Ovary (tissue), 9 donors: Measurements from ENCODE around the gene MINDY3. TPM values are rescaled to one million over a fixed set of nuclear protein-coding genes. Genes with fewer than 3 reads are reported as not detected.

Experiments
- DNase-seq, 5 donors: peaks; one replicate each; pipeline ENCODE4 v3.0.0-alpha.2; 2019 to 2020
- H3K27ac ChIP-seq, 2 donors: fragments of 200-600 bp; one replicate each; pipeline versions ENCODE4 v1.5.1 to v1.8.0; 2019 to 2022
- H3K27me3 ChIP-seq: fragments of 200-600 bp; one replicate; pipeline ENCODE4 v1.8.0; 2022
- H3K36me3 ChIP-seq: fragments of 200-600 bp; sonication (generic); one replicate; pipeline ENCODE4 v1.5.1; 2019
- H3K4me1 ChIP-seq: one replicate; pipeline ENCODE4 v1.8.1; 2013; ENCODE audit warnings: mild to moderate bottlenecking, moderate library complexity; ENCODE audit not compliant: insufficient read depth
- H3K4me3 ChIP-seq: fragments of 200-600 bp; sonication (generic); one replicate; pipeline ENCODE4 v1.5.1; 2017
- H3K9me3 ChIP-seq, 2 donors: fragments of 200-600 bp in 1 of 2; sonication (generic) in 1 of 2; one replicate each; pipeline versions ENCODE4 v1.5.1 to v1.8.1; 2013 to 2019; ENCODE audit warnings: mild to moderate bottlenecking in 1 of 2, moderate library complexity in 1 of 2
- EP300 ChIP-seq: sonication (generic); formaldehyde crosslinking; IDR thresholded peaks from one replicate; pipeline ENCODE4 v1.6.1; 2017; ENCODE audit warnings: antibody characterized with exemption
- POLR2A ChIP-seq: fragments of 450-650 bp; IDR thresholded peaks from one replicate; pipeline ENCODE4 v1.6.1; 2017; ENCODE audit warnings: antibody characterized with exemption, mild to moderate bottlenecking, moderate library complexity
- WGBS, 3 donors: extraction: QIAGEN DNeasy Blood & Tissue Kit in 1 of 3; methylation state at CpG; one replicate each; pipeline versions ENCODE4 v1.1.5 to v1.1.7; 2013 to 2017; 5-methylcytosine and 5-hydroxymethylcytosine counted together
- intact Hi-C, 4 donors: fragments of 100-400 bp; cut with DNase I; formaldehyde crosslinking; loops; one replicate each; pipeline versions ENCODE4 v1.11.0 to v1.15.1; 2022 to 2023
- polyA plus RNA-seq, 2 donors: library from polyadenylated mRNA; stranded (reverse); fragments of 200-250 nt in 1 of 2; fragments of 350-450 nt in 1 of 2; fragmentation: Illumina TruSeq in 1 of 2; extraction: RNeasy Lipid Tissue Mini Kit (QIAGEN cat#74804) in 1 of 2; gene quantifications; one replicate each; pipeline ENCODE4 v1.2.3, GENCODE V29; 2013 to 2014
- total RNA-seq, 7 donors: library from RNA; depleted of rRNA in 2 of 7; stranded (reverse); fragments of >200 nt in 2 of 7; fragmentation: NEBNext Ultra II Directional in 3 of 7; extraction: Animal tissue kit (Norgen Biotek cat#: 25700) in 3 of 7; gene quantifications; one replicate each; pipeline versions ENCODE4 v1.1.0 to v1.2.4, GENCODE V29; 2016 to 2023
- TF ChIP-seq, protein P1 (sequence below), 3 donors: fragments of 450-650 bp in 2 of 3; fragments of 200-600 bp in 1 of 3; IDR thresholded peaks; one replicate each; pipeline versions ENCODE4 v1.5.1 to v1.8.0; 2016 to 2022; ENCODE audit warnings: antibody characterized with exemption in 3 of 3, mild to moderate bottlenecking in 1 of 3
- donor health status: DM: no; HTN: no; CAD: no; lungs with moderate emphysema.
- donor health status: DM: no; HTN: no; CAD: no.
- donor health status: Bipolar disorder and iron deficiency.
- donor health status: DM: yes; HTN: yes; CAD: no.
- donor health status: DM: no; HTN: no; CAD: no.
- donor health status: DM: yes; HTN: yes; CAD: no.

MINDY3 gene
- total and polyA plus RNA-seq, 9 donors, result 15.7 to 43.3 (median 31.6) TPM

DNA sequence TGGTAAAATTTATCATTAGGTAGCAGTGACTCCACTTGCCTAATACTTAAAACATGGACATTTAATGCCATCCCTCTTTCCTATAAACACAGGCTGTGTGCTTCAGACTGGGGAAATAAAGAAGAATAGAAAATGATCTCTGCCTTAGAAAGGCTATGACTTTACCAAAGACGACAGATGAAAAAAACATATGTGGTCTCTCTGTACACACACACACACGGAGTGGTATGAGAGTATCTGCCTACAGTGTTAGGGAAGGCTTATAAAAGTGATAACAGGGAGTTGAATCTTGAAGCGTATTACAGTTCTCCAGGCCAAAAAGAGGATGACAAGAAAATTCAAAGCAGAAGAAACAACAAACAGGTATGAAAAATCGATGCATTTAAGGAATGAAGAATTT, 38.2 kb downstream of the MINDY3 start:
- DNase-seq, result no peak
- Histone ChIP-seq H3K27ac (no peak overlapping the region), H3K36me3 (no peaks in the 10 kb centered on the region), H3K27me3 (no peaks in the 10 kb centered on the region), H3K4me1 (no peaks in the 10 kb centered on the region), H3K9me3 (no peaks in the 10 kb centered on the region), H3K4me3 (no peak overlapping the region)
- WGBS, 3 donors, result 65 to 71% (median 68%) methylated on average over 4 of the region's 4 CpGs
- intact Hi-C loops, result loop anchor here in 3 of 4 donors (10.0 kb wide), 2 partner anchors 97 to 387 kb away; no protein-coding TSS in a partner anchor
- TF ChIP-seq POLR2A (no peak), EP300 (no peak)
- TF ChIP-seq, protein P1, sequence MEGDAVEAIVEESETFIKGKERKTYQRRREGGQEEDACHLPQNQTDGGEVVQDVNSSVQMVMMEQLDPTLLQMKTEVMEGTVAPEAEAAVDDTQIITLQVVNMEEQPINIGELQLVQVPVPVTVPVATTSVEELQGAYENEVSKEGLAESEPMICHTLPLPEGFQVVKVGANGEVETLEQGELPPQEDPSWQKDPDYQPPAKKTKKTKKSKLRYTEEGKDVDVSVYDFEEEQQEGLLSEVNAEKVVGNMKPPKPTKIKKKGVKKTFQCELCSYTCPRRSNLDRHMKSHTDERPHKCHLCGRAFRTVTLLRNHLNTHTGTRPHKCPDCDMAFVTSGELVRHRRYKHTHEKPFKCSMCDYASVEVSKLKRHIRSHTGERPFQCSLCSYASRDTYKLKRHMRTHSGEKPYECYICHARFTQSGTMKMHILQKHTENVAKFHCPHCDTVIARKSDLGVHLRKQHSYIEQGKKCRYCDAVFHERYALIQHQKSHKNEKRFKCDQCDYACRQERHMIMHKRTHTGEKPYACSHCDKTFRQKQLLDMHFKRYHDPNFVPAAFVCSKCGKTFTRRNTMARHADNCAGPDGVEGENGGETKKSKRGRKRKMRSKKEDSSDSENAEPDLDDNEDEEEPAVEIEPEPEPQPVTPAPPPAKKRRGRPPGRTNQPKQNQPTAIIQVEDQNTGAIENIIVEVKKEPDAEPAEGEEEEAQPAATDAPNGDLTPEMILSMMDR (IDR thresholded peaks at IDR 0.05), result no peak

GRCh38 chr10:15821046-15821683, 39.1 kb downstream of the MINDY3 start:
- Histone ChIP-seq H3K4me3 (no peak overlapping the region), H3K36me3 (no peaks in the 10 kb centered on the region), H3K27me3 (no peaks in the 10 kb centered on the region), H3K4me1 (no peaks in the 10 kb centered on the region), H3K27ac (no peak overlapping the region), H3K9me3 (no peaks in the 10 kb centered on the region)
- DNase-seq, result no peak
- TF ChIP-seq EP300 (no peak), POLR2A (no peak)
- TF ChIP-seq, protein P1 (IDR thresholded peaks at IDR 0.05), result no peak
- intact Hi-C loops, result loop anchor here in 3 of 4 donors (10.0 kb wide), 2 partner anchors 96 to 386 kb away; no protein-coding TSS in a partner anchor
- 85 to 94% (median 89%) methylated on average over 3 of the region's 3 CpGs for WGBS, 3 donors

- WGBS, 3 donors, result 13 to 32% (median 14%) methylated on average over 3 of the region's 3 CpGs
- H3K36me3 ChIP-seq, result no peaks in the 10 kb centered on the region
- no peaks in the 10 kb centered on the region for H3K9me3 ChIP-seq
- H3K27me3 ChIP-seq, result no peaks in the 10 kb centered on the region
- DNase-seq, result no peak
- no peaks in the 10 kb centered on the region for H3K4me1 ChIP-seq
- no peak for TF ChIP-seq EP300
- TF ChIP-seq, protein P1 (IDR thresholded peaks at IDR 0.05), result no peak
- TF ChIP-seq POLR2A, result no peak
- no peak overlapping the region for H3K4me3 ChIP-seq
- H3K27ac ChIP-seq, result no peak overlapping the region
- intact Hi-C loops, result no loop called here
Observed at GRCh38 chr10:15817409-15818046, 42.8 kb downstream of the MINDY3 start.

DNA sequence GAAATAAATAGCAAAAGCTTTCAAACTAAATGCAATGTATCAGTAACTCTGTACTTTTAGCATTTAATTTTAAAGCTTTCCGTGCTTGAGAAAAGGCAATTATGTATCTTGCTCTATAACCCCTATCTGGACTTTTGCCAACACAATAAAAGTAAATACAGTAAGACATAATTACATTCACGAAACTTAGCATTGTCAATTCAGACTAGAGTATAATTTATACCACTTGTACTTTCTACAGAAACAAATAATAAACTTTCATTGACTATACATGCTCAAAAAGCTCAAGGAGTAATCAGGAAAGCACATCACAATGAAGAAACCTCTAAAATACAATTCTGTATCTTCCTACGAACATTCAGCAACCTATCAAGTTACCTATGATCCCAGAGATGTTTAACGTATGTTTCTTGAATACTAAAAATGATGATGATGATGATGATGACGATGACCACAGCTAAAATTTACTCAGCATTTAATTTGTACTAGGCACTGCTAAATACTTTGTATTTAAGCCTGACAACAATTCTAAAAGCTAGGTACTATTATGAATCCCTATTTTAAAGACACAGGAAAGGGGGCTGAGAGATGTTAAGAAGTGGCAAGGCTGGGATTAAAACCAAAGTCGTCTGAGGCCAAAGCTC, 44.9 kb downstream of the MINDY3 start:
- H3K4me1 ChIP-seq, result no peaks in the 10 kb centered on the region
- 89 to 91% (median 90%) methylated on average over 6 of the region's 6 CpGs for WGBS, 3 donors
- no peak for DNase-seq
- H3K27ac ChIP-seq, result no peak overlapping the region
- H3K4me3 ChIP-seq, result no peak overlapping the region
- TF ChIP-seq, protein P1 (IDR thresholded peaks at IDR 0.05), result no peak
- no peak for TF ChIP-seq EP300
- TF ChIP-seq POLR2A, result no peak
- no peaks in the 10 kb centered on the region for H3K36me3 ChIP-seq
- H3K9me3 ChIP-seq, result no peaks in the 10 kb centered on the region
- intact Hi-C loops, result no loop called here
- no peaks in the 10 kb centered on the region for H3K27me3 ChIP-seq
